ENCODE measurements around the gene MACF1.
"Not testable (repeated sequence)": the region's sequence is repeated elsewhere in the genome, so short reads cannot be mapped to it uniquely, and the experiment has no call there.

MACF1 gene

DNA sequence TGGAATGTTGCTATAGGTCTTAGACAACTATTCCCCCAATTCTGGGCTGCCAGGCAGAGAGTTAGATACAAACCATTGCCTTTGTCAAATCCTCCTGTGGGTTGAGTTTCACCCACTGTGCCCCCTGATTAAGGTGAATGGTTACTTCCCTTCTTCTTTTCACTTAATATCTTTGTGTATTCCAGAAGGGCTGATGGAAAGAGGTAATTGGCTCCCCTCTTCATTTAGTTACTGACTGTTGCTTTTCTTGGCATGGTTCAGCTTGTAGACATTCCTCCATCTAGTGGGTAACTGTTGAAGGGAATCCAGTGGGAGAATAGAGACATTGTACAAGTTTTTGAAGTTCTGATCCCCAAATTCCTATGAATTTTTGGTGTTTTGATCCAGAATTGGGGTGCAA, 43.8 kb upstream of the MACF1 start:
- Histone ChIP-seq H3K27me3 (replicated peaks) (no peaks in the 10 kb centered on the region), H3K4me3 (ENCODE audit: low read depth, low read length) (no peak overlapping the region), H3K36me3 (replicated peaks) (no peaks in the 10 kb centered on the region), H3K27ac (no peak overlapping the region)
- in situ Hi-C loops (cut with HindIII; ENCODE audit: low pct_ligation_motif_present, low sequenced_read_pairs): no loop called here
- TF ChIP-seq, protein P1, sequence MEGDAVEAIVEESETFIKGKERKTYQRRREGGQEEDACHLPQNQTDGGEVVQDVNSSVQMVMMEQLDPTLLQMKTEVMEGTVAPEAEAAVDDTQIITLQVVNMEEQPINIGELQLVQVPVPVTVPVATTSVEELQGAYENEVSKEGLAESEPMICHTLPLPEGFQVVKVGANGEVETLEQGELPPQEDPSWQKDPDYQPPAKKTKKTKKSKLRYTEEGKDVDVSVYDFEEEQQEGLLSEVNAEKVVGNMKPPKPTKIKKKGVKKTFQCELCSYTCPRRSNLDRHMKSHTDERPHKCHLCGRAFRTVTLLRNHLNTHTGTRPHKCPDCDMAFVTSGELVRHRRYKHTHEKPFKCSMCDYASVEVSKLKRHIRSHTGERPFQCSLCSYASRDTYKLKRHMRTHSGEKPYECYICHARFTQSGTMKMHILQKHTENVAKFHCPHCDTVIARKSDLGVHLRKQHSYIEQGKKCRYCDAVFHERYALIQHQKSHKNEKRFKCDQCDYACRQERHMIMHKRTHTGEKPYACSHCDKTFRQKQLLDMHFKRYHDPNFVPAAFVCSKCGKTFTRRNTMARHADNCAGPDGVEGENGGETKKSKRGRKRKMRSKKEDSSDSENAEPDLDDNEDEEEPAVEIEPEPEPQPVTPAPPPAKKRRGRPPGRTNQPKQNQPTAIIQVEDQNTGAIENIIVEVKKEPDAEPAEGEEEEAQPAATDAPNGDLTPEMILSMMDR (IDR thresholded peaks at IDR 0.05; ENCODE audit: low read depth, low read length, missing control alignments): no peak
- no peak for DNase-seq

DNA sequence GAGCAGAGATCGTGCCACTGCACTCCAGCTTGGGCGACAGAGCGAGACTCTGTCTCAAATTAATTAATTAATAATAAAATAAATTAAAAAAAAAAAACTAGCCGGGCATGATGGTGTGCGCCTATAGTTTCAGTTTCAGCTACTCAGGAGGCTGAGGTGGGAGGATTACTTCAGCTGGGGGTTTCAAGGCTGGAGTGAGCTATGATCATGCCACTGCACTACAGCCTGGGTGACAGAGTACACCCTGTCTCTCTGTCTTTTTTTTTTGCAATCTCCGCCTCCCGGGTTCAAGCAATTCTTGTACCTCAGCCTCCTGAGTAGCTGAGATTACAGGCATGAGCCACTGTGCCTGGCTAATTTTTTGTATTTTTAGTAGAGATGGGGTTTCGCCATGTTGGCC, 42.7 kb upstream of the MACF1 start:
- in situ Hi-C loops (cut with HindIII; ENCODE audit: low pct_ligation_motif_present, low sequenced_read_pairs); DNase-seq; H3K27me3 ChIP-seq (replicated peaks); H3K4me3 ChIP-seq (ENCODE audit: low read depth, low read length); H3K36me3 ChIP-seq (replicated peaks); H3K27ac ChIP-seq: not testable (repeated sequence)

DNA sequence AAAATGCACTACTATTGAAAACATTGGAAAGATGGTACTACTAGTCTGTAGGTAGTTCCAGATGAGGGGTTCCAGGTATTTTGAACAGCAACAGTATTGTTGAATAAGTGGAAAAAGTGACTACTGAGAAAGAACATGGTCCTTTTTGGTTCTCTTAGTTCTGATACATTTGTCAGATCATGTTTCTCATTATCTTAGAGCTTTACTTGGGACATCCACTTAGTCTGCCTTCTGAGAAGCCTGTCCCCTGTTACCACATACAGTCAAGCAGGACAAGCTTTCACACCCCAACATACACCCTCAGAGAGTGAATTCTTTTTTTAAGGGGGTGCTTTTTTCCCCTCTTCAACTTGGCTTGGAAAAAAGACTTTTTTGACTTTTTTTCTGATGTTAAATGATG, 41.0 kb upstream of the MACF1 start:
- H3K4me3 ChIP-seq (ENCODE audit: low read depth, low read length): no peak overlapping the region
- no peaks in the 10 kb centered on the region for H3K27me3 ChIP-seq (replicated peaks)
- in situ Hi-C loops (cut with HindIII; ENCODE audit: low pct_ligation_motif_present, low sequenced_read_pairs): no loop called here
- H3K27ac ChIP-seq: no peak overlapping the region
- no peak for DNase-seq
- TF ChIP-seq, protein P1 (IDR thresholded peaks at IDR 0.05; ENCODE audit: low read depth, low read length, missing control alignments): no peak
- no peaks in the 10 kb centered on the region for H3K36me3 ChIP-seq (replicated peaks)

DNA sequence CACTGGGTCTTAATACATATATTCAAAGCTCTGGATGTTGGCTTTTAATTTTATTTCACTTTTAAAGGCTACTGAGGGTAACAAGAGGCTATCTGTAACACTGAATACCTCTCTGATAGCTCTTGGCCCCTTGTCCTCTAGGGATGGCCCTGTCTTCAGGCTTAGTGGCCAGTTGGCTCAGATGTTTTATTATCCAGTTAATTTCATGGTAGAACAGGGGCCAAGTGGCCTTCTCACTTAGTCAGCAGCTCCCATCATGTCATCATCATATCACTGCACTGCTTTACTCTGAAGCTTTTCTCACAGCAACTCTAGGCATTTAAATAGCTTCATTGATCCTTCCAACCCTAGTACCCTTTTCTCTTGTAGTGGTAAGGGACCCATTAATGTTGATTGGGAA, 40.2 kb upstream of the MACF1 start:
- Histone ChIP-seq H3K27ac (no peak overlapping the region), H3K4me3 (ENCODE audit: low read depth, low read length) (no peak overlapping the region), H3K36me3 (replicated peaks) (no peaks in the 10 kb centered on the region), H3K27me3 (replicated peaks) (no peaks in the 10 kb centered on the region)
- TF ChIP-seq, protein P1 (IDR thresholded peaks at IDR 0.05; ENCODE audit: low read depth, low read length, missing control alignments): no peak
- in situ Hi-C loops (cut with HindIII; ENCODE audit: low pct_ligation_motif_present, low sequenced_read_pairs): no loop called here
- DNase-seq: no peak

DNA sequence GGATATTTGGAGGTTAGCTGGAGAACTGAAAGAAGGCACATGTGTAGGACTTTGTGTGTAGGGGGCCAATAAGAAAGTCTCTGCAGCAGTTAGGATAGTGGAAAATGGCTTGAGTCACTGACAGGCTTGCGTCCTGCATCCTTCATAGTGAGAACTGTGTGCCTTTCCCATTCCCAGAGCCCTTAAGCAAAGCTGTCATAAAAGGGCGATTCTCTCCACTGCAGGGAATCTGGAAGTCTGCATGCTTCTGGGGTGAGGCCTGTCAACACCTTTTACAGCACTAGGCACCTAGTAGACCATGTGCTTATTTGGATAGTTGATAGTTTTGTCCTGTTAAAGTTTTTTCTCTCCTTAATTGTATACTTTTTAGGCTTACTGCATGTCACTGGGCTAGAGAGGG, 39.4 kb upstream of the MACF1 start:
- no peak overlapping the region for H3K4me3 ChIP-seq (ENCODE audit: low read depth, low read length)
- in situ Hi-C loops (cut with HindIII; ENCODE audit: low pct_ligation_motif_present, low sequenced_read_pairs): no loop called here
- no peak for DNase-seq
- TF ChIP-seq, protein P1 (IDR thresholded peaks at IDR 0.05; ENCODE audit: low read depth, low read length, missing control alignments): no peak
- no peaks in the 10 kb centered on the region for H3K27me3 ChIP-seq (replicated peaks)
- peak overlapping the region; percentile 38 for H3K27ac ChIP-seq
- no peaks in the 10 kb centered on the region for H3K36me3 ChIP-seq (replicated peaks)

DNA sequence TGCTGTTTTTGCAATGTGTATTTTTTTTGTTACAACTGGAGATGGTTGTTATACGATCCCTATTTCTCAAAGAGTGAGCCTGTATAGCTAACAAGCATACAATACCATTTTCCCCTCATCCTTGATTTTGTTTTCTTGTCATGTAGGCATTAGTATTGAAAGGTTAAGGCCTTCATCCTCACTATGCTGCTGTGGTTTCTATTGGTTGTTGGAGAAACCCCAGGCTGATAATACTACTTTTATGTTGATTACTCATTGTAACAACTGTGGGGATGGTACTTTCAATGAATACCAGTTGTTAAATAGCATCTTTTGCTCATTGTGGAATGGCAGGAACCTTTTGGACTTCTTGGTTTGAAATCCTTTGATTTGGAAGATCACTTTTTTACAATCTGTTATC, 39.0 kb upstream of the MACF1 start:
- TF ChIP-seq, protein P1 (IDR thresholded peaks at IDR 0.05; ENCODE audit: low read depth, low read length, missing control alignments): no peak
- in situ Hi-C loops (cut with HindIII; ENCODE audit: low pct_ligation_motif_present, low sequenced_read_pairs): no loop called here
- H3K36me3 ChIP-seq (replicated peaks): no peaks in the 10 kb centered on the region
- H3K27me3 ChIP-seq (replicated peaks): no peaks in the 10 kb centered on the region
- no peak overlapping the region for H3K4me3 ChIP-seq (ENCODE audit: low read depth, low read length)
- peak overlapping the region; percentile 38 for H3K27ac ChIP-seq
- no peak for DNase-seq
